Activated T-helper 1 cell treated with anti-CD3 and anti-CD28 coated beads, Interleukin-12 subunit alpha, Interleukin-12 subunit beta, Interleukin-2, Interleukin-4 antibody, amounts not matched to agents 30 ng/mL and 10 ng/mL and 1 ng/mL, durations not matched to agents 14 hours and 24 hours and 36 hours (primary cell): Measurements from ENCODE around the gene AVEN. TPM values are rescaled to one million over a fixed set of nuclear protein-coding genes. Genes with fewer than 3 reads are reported as not detected.
"Not testable (repeated sequence)": the region's sequence is repeated elsewhere in the genome, so short reads cannot be mapped to it uniquely, and the experiment has no call there.

Experiments
- DNase-seq: peaks from one replicate; pipeline ENCODE4 v3.0.0; 2021; ENCODE audit warnings: low spot score
- H3K27ac Mint-ChIP-seq: one replicate; pipeline ENCODE4 v1.8.0; 2021; ENCODE audit warnings: mild to moderate bottlenecking, mixed read lengths
- H3K27me3 Mint-ChIP-seq: one replicate; pipeline ENCODE4 v1.8.0; 2022; ENCODE audit warnings: mild to moderate bottlenecking, moderate library complexity, mixed read lengths; ENCODE audit not compliant: insufficient read depth
- H3K36me3 Mint-ChIP-seq: one replicate; pipeline ENCODE4 v1.8.0; 2021; ENCODE audit warnings: low read depth, mixed read lengths
- H3K4me1 Mint-ChIP-seq: one replicate; pipeline ENCODE4 v1.8.0; 2021; ENCODE audit warnings: low read depth, mixed read lengths
- H3K4me3 Mint-ChIP-seq: one replicate; pipeline ENCODE4 v1.8.0; 2021; ENCODE audit warnings: mild to moderate bottlenecking, moderate library complexity, mixed read lengths
- H3K9me3 Mint-ChIP-seq: one replicate; pipeline ENCODE4 v1.8.0; 2021; ENCODE audit warnings: mixed read lengths
- intact Hi-C: fragments of 100-400 bp; cut with micrococcal nuclease; formaldehyde crosslinking; loops from one replicate; pipeline ENCODE4 v1.15.1; 2024
- total RNA-seq: library from RNA; stranded (reverse); gene quantifications from 2 replicates; pipeline ENCODE4 v1.2.3, GENCODE V29; 2022

The AVEN gene
- total RNA-seq, 1 donor from 2014 or later: 16.3 TPM

GRCh38 chr15:34001536-34001935 lies 37.5 kb downstream of the AVEN start:
- H3K36me3 Mint-ChIP-seq: no peaks in the 10 kb centered on the region
- no peak overlapping the region for H3K27ac Mint-ChIP-seq
- intact Hi-C loops: no loop called here
- DNase-seq: no peak
- H3K9me3 Mint-ChIP-seq: no peaks in the 10 kb centered on the region
- H3K4me3 Mint-ChIP-seq: no peak overlapping the region
- H3K27me3 Mint-ChIP-seq: no peaks in the 10 kb centered on the region
- no peaks in the 10 kb centered on the region for H3K4me1 Mint-ChIP-seq

- H3K9me3 Mint-ChIP-seq, H3K36me3 Mint-ChIP-seq, intact Hi-C loops, H3K4me1 Mint-ChIP-seq, H3K4me3 Mint-ChIP-seq, H3K27me3 Mint-ChIP-seq, DNase-seq, H3K27ac Mint-ChIP-seq: not testable (repeated sequence)
These were observed 43.3 kb downstream of the AVEN start for GRCh38 chr15:33995666-33996065.

GRCh38 chr15:33994005-33994615 lies 44.9 kb downstream of the AVEN start:
- DNase-seq: no peak
- H3K27ac Mint-ChIP-seq: no peak overlapping the region
- intact Hi-C loops: no loop called here
- H3K4me1 Mint-ChIP-seq: no peaks in the 10 kb centered on the region
- H3K27me3 Mint-ChIP-seq: no peaks in the 10 kb centered on the region
- H3K9me3 Mint-ChIP-seq: no peaks in the 10 kb centered on the region
- H3K4me3 Mint-ChIP-seq: no peak overlapping the region
- no peaks in the 10 kb centered on the region for H3K36me3 Mint-ChIP-seq

GRCh38 chr15:33988384-33988783 lies 50.6 kb downstream of the AVEN start:
- Mint-ChIP-seq H3K27ac (no peak overlapping the region), H3K4me1 (no peaks in the 10 kb centered on the region), H3K9me3 (no peaks in the 10 kb centered on the region), H3K36me3 (no peaks in the 10 kb centered on the region), H3K4me3 (no peak overlapping the region), H3K27me3 (no peaks in the 10 kb centered on the region)
- DNase-seq: no peak
- intact Hi-C loops: no loop called here

GRCh38 chr15:33987444-33987843 lies 51.6 kb downstream of the AVEN start:
- Mint-ChIP-seq H3K4me1 (no peaks in the 10 kb centered on the region), H3K27me3 (no peaks in the 10 kb centered on the region), H3K27ac (no peak overlapping the region), H3K36me3 (no peaks in the 10 kb centered on the region), H3K4me3 (no peak overlapping the region), H3K9me3 (no peaks in the 10 kb centered on the region)
- intact Hi-C loops: no loop called here
- no peak for DNase-seq

- DNase-seq: no peak
- Mint-ChIP-seq H3K36me3 (no peaks in the 10 kb centered on the region), H3K4me3 (no peak overlapping the region)
These were observed 53.3 kb downstream of the AVEN start for GRCh38 chr15:33985751-33986150.

GRCh38 chr15:33985287-33985686 lies 53.7 kb downstream of the AVEN start:
- H3K4me3 Mint-ChIP-seq: no peak overlapping the region
- no peaks in the 10 kb centered on the region for H3K36me3 Mint-ChIP-seq
- intact Hi-C loops: no loop called here
- no peak overlapping the region for H3K27ac Mint-ChIP-seq
- no peaks in the 10 kb centered on the region for H3K27me3 Mint-ChIP-seq
- H3K9me3 Mint-ChIP-seq: no peaks in the 10 kb centered on the region
- no peaks in the 10 kb centered on the region for H3K4me1 Mint-ChIP-seq
- DNase-seq: no peak

More at GRCh38 chr15:33985751-33986150, 53.3 kb downstream of the AVEN start:
- Mint-ChIP-seq H3K27ac (no peak overlapping the region), H3K27me3 (no peaks in the 10 kb centered on the region), H3K4me1 (no peaks in the 10 kb centered on the region), H3K9me3 (no peaks in the 10 kb centered on the region)
- intact Hi-C loops: no loop called here

GRCh38 chr15:33982516-33982915 lies 56.5 kb downstream of the AVEN start:
- Mint-ChIP-seq H3K4me3 (no peak overlapping the region), H3K36me3 (no peaks in the 10 kb centered on the region), H3K4me1 (no peaks in the 10 kb centered on the region), H3K9me3 (no peaks in the 10 kb centered on the region), H3K27me3 (peaks cover 2% of the 10 kb centered on the region), H3K27ac (no peak overlapping the region)
- DNase-seq: no peak
- intact Hi-C loops: no loop called here

- peaks cover 2% of the 10 kb centered on the region for H3K27me3 Mint-ChIP-seq
- H3K27ac Mint-ChIP-seq: no peak overlapping the region
- no peak overlapping the region for H3K4me3 Mint-ChIP-seq
- no peaks in the 10 kb centered on the region for H3K9me3 Mint-ChIP-seq
- intact Hi-C loops: no loop called here
- no peak for DNase-seq
- H3K36me3 Mint-ChIP-seq: no peaks in the 10 kb centered on the region
- no peaks in the 10 kb centered on the region for H3K4me1 Mint-ChIP-seq
These were observed 58.8 kb downstream of the AVEN start for GRCh38 chr15:33980159-33980558.

GRCh38 chr15:33975022-33975565 lies 63.9 kb downstream of the AVEN start:
- H3K27me3 Mint-ChIP-seq: peaks cover 3% of the 10 kb centered on the region
- H3K9me3 Mint-ChIP-seq: no peaks in the 10 kb centered on the region
- no peaks in the 10 kb centered on the region for H3K4me1 Mint-ChIP-seq
- H3K27ac Mint-ChIP-seq: no peak overlapping the region
- DNase-seq: no peak
- intact Hi-C loops: no loop called here
- no peaks in the 10 kb centered on the region for H3K36me3 Mint-ChIP-seq
- H3K4me3 Mint-ChIP-seq: no peak overlapping the region

- H3K9me3 Mint-ChIP-seq: no peaks in the 10 kb centered on the region
- intact Hi-C loops: no loop called here
- no peak overlapping the region for H3K4me3 Mint-ChIP-seq
- H3K27ac Mint-ChIP-seq: no peak overlapping the region
- H3K36me3 Mint-ChIP-seq: no peaks in the 10 kb centered on the region
- H3K4me1 Mint-ChIP-seq: no peaks in the 10 kb centered on the region
- no peak for DNase-seq
- H3K27me3 Mint-ChIP-seq: peaks cover 2% of the 10 kb centered on the region
These were observed 67.2 kb downstream of the AVEN start for GRCh38 chr15:33971811-33972210.

- Mint-ChIP-seq H3K4me1 (no peaks in the 10 kb centered on the region), H3K9me3 (no peaks in the 10 kb centered on the region), H3K27ac (no peak overlapping the region), H3K4me3 (no peak overlapping the region), H3K36me3 (no peaks in the 10 kb centered on the region), H3K27me3 (peaks cover 2% of the 10 kb centered on the region)
- no peak for DNase-seq
- intact Hi-C loops: no loop called here
These were observed 70.2 kb downstream of the AVEN start for GRCh38 chr15:33968821-33969220.

GRCh38 chr15:33968224-33968623 lies 70.8 kb downstream of the AVEN start, which contains the start of gene CHRM5:
TSS of gene CHRM5 (plus strand) at chr15:33968497. CDS start at chr15:34062718, 94,221 bp downstream.
- no peaks in the 10 kb centered on the region for H3K9me3 Mint-ChIP-seq
- H3K4me3 Mint-ChIP-seq: no peak within 1 kb of the TSS
- intact Hi-C loops: no loop called here
- H3K36me3 Mint-ChIP-seq: no peaks in the 10 kb centered on the region
- DNase-seq: no peak
- no peaks in the 10 kb centered on the region for H3K4me1 Mint-ChIP-seq
- no peak within 1 kb of the TSS for H3K27ac Mint-ChIP-seq
- H3K27me3 Mint-ChIP-seq: peaks cover 2% of the 10 kb centered on the region

- no peaks in the 10 kb centered on the region for H3K27me3 Mint-ChIP-seq
- H3K36me3 Mint-ChIP-seq: no peaks in the 10 kb centered on the region
- no peaks in the 10 kb centered on the region for H3K4me1 Mint-ChIP-seq
- no peak overlapping the region for H3K27ac Mint-ChIP-seq
- no peak overlapping the region for H3K4me3 Mint-ChIP-seq
- H3K9me3 Mint-ChIP-seq: no peaks in the 10 kb centered on the region
- intact Hi-C loops: loop anchor here (5.0 kb wide), 1 partner anchor 227 kb away; no protein-coding TSS in a partner anchor
- no peak for DNase-seq
These were observed 74.4 kb downstream of the AVEN start for GRCh38 chr15:33964665-33965040.
